SHP77 treated with DMSO at 0.1 percent for 48 hours (cell line): ENCODE results near the gene CD247.

Experiments used
- DNase-seq: peaks from one replicate; lab custom pipeline; 2025; lab: John Stamatoyannopoulos, UW

Gene CD247

DNA sequence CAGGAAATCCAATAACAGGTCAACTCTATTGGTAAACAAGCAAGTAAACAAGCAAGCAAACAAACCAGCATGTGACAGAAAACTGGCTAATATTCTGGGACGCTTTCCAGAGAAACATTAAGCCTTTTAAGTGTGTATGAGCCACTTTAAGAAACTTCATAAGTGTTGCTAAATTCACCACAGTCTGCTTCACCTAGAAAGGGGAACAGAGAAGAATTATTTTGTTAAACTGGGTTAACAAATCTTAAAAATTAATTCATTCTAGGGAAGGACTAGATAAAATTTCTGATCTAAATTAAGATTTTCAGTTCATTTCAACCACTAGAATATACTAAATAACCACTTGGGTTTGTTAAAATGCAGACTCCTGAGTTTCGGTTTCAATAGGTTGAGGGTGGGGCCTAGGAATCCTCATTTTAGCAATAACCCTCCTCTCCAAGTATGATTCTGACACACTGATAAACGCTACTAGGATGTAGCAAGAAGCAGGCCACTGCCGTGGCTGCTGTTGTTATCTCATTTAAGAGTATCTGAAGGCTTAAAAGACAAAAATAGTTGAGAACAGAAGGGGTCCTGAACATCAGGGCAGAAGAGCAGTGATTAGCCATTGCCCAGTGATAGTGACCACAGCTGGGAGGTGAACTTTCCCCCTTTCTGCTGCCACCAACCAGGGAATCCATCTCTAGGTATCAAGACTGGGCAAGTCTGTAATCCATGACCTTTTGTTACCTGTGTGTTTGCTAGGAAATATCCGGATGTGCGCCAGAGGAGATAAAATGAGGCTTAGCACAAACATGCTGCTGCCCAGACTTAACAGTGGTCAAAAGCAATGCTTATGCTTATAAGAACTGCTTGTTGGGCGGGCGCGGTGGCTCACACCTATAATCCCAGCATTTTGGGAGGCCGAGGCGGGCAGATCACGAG is 24.0 kb upstream of the CD247 start:
- DNase-seq = no peak

DNA sequence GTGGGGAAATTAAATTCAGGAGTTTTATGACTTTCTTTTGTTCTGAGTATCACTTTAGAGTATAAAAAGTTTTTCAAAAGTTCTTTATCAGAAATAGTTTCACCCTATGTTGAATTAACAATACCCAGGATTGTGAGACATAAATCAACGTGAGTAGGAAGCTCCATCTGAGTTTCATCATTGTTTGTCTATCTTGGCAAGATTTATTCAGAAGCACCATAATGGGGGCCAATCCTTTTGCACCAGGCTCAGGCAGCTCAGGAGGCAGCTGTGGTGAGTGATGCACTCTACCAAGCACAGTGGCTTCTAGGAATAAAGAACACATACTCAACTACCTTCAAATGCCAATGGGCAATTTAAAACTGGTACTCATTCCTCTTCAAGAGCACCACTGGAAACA is 23.3 kb upstream of the CD247 start:
- no peak for DNase-seq

DNA sequence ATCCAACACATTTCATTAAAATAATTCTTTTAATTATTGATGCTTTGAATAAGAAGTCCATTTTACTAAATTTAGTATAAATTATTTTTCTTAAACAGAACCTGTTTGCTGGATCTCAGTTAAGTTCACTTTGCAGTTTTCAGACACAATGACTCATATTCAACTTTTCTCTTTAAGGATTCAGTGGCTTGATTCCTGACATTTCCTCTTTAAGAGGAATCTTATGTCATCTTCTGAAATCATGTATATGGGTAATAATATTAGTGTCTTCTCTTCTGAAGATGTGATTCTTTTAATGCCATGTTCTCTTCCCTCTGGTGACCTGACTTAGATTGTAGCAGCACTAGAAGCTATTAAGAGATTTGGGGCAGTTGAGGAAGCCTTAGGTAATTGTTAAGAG is 22.7 kb upstream of the CD247 start:
- DNase-seq = no peak

DNA sequence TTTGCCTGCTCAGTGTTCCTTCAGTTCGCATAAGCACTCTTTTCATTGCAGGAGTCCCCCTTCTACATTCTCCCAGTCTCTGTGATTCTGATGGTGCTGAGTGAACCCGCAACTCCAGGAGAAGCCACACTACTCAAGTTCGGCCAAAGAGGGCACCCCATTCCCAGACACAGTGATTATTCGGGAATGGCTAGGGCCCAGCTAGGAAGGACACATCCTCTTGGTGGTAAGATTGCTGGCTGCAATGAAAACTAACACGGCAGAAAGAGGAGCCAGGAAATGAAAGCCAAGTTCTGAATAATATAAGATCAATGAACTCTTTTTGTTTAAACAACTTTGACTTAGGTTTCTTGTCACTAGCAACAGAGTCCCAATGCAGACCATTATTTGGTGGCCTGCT is 20.3 kb upstream of the CD247 start:
- no peak for DNase-seq

DNA sequence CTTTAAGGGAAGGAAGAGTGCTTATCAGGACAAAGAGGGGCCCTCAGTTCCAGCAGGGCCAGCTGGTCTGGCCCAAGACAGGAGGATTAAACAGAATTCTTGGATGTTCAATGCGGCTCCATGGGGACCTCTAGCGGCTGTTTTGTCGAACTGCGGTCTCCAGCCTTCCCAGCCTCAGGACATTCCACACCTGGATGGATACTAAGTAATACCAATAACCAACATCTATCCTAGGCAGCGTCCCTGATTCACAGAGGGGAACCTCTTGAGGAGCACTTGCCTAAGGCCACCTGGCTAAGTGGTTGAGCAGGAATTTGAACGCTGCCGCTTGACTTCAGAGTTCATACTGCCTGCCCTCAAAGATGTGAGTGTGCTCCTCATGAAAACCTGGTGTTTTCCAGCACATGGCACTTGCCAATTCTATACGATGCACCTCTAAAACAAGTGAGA is 15.5 kb upstream of the CD247 start:
- peak; percentile 27 for DNase-seq

DNA sequence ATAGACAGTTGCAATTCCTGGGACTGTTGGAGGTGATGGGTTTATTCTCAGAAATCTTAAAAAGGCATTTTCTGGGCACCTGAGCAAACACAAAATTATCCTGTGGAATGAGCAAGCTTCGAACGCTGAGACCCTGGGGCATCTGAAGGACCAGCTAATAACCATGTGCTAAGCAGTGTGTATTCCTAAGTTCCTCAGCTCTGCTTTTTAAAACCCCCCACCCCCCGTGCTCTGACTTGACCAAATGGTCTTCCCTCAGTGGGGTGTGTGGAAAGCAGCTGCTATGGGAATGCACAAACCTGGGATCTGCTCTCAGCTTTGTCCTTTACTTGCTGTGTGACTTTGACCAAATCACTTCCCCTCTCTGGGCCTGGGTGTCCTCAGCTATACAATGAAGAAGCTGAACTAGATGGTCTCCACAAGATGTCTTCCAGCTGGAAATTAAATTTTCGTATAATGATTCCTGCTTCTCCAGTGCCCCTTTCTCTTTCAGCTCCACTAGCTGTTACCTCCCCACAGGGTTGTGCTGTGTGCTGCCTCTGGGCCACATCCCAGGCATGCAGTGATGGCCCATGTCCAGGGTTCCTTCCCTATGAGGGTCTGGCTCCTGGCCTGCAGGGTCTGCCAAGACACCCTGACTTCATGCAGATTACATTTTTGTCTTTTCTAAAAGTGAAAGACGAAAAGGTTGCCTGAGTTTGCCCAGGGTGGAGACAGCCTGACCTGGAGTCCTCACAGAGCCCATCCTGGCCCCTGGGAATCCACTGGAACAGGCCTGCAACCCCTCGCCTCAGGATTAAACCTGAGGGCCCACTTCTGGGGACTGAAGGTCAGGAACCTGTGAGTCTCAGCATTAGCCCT is 14.9 kb upstream of the CD247 start:
- no peak for DNase-seq

DNA sequence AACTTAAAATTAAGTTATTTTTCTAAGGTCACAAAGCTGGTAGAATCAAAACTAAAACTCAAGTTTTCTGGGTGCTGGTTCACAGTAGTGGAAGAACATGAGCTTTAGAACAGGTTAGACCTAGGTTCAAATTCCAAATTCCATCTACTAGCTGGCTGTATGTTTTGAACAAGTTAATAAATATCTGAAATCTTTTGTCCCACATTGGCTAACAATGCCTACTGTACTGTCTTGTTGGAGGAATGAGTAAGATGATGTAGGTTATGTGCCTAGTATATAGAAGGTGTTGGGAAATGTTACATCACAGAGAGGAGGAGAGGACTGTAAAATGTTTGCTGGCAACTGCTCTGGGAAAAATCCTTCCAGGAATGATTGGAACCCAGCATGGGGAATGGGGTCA is 14.0 kb upstream of the CD247 start:
- DNase-seq = no peak

DNA sequence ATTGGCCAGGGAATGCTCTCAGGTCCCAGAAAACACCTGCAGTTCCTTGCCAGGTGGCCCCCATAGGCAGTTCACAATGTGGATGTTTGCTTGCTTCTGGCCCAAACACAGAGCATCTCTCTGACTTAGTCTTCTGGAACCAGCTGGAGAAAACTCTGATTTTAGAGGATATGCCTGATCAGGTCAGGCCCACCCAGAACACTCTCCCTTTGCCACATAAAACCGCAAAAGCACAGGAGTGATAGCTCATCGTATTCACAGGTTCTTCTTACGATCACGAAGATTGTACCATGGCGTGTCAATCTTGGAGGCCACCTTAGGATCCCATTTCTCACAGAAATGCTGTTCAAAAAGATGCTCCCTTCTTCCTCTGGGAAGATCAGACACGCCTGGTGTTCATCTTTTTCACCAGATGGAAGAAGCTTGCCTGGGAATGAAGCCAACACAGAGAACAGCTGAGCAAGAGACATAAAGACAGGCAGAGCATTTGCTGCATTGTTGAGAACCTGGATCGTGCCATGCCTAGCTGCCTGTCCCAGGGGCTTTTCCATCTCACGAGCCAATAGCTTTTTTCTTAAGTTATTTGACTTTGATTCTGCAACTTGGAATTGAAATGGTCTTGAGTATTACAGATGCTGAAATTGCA is 11.6 kb upstream of the CD247 start:
- peak; percentile 52 for DNase-seq

DNA sequence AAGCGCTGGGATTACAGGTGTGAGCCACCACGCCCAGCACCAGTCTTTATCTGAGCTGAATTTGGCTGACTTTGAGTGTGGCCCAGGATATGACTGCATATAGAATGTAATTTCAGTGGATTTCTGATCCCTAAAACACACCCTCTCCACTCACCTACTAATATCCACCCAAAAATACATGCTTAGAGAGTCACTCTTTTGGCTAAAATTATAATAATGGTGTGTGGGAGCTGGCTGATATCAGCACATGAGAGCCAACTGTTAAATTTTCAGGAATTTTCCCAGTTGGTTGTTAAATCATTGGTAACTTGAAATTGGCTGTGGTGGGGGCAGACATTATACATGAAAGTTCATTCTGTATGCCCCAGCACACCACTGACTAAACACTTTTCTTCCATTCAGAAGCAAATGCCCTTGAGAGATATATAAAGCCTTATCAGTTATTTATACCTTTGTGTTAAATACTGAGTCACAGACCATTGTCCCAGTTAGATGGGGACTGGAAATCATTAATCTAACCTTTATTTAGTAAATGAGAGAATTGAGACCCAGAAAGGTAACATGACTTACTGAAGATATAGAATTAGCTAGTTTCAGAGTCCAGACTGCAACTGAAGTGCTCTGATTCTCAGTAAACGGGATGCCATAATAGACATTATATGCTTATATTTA is 9.9 kb upstream of the CD247 start:
- no peak for DNase-seq

DNA sequence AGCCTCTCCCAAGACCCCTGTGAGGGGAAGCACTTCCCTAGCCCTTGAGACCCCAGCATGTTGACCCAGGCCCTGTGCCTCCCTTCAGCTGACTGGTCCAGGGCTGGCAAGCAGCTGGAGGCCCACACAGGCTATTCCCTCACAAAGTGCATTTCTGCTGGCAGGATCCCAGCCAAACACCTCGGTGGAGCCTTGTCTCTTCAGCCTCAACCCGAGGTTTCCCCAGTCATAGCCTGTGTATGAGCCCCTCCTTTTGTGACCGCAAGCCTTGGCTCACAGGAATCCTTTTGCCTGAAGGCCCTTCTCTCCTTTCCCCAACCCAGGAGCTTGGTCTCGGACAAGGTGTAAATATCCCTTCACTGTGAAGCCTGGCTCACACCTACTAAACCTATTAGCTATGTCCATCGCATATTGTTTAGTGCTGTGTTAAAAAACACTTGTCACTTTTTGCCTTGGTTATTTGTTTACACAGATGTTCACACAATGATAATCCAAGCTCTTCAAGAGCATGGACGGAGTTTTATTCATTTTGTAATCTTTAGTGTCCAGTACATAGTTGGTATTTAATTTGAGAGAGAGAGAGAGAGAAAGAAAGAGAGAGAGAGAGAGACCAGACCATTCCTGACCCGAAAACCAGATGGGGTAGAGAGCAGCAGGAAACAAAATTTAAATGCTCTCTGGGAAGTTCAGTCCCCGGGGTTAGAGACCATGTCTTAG is 8.5 kb upstream of the CD247 start:
- DNase-seq = peak; percentile 62

DNA sequence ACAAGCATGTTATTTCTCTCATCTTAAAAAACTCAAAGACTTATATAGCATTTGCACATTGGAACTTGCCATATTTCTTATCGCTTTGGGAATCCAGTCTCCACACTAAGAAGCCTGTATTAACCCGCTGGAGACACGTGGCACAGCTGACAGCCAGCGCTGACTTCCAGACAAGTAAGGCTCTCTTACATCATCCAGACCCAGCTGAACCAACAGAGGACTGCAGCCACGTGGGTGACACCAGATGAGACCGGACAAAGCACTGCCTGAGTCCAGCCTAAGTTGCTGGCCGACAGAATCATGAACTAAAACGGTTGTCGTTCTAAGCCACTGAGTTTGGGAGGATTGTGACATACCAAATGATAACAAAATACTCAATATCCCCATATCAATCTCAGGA is 6.3 kb upstream of the CD247 start:
- DNase-seq = peak; percentile 83

DNA sequence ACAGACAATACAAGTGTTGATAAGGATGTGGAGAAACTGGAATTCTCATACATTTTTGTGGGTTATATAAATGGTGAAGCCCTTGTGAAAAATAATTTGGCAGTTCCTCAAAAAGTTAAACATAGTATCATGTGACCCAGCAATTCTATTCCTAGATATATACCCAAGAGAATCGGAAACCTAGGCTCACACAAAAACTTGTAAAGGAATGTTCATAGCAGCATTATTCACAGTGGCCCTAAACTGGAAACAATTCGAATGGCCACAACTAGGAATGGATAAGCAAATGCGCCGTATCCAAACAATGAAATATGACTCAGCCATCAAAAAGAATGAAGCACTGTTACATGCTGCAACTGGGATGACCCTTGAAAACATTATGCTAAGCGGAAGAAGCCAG is 3.9 kb upstream of the CD247 start:
- no peak for DNase-seq

DNA sequence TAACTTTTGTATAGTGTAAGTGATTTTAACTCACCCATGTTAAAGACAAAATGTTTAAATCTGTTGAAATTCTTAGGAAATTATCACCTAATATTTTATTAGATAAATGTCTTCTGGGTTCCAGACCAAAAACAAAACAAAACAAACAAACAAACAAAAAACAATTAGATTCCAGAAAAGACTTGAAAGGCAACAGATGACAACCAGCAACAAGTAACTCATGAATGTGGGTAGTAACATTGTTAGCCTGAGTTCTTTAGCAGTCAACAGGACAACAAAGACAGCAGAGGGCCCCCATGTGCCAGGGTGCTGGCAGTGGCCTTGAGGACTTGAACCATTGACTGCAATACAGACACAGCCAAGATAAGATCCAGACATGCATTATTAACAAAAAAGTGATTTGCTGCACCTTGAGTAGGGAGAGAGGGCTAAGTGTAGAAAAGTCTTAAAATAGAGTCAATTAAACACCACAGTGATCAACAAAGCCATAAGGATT is 2.4 kb upstream of the CD247 start:
- no peak for DNase-seq

DNA sequence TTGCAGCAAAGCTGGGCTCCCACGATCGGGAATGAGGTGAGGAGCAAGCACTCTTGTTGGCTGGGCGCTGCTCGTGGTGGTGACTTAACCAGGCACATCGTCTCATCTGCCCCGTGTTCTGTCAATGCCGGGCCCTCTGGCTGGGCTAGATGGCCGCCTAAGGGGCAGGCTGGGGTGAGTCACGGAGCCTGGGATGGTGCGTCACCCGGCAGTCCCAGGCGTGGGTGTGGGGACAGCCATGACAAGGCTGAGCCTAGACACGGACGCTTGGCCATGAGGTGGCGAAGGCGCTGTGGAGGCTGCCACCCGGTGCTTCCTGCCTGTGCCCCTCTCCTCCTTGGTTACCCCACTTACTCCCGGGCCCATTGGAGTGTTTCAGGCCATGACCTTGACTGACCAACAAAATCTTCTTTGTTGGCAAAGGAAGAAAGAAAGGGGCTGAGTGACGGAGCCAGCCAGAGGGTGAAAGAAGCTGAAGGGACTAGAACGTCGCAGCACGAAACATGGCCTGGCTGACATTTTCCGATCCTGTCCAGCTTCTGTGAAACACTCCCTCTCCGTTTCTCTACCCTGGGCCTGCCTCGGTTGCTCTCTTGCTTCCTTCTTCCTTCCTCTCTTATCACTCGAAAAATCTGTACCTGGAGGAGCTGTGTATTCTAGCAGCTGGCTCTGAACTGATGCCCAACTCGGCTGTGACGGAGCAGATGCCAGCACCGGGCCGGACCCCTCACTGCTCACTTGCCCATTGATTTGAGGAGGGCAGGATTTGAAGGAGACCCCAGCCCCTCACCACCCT is 596 bp downstream of the CD247 start:
- no peak for DNase-seq

DNA sequence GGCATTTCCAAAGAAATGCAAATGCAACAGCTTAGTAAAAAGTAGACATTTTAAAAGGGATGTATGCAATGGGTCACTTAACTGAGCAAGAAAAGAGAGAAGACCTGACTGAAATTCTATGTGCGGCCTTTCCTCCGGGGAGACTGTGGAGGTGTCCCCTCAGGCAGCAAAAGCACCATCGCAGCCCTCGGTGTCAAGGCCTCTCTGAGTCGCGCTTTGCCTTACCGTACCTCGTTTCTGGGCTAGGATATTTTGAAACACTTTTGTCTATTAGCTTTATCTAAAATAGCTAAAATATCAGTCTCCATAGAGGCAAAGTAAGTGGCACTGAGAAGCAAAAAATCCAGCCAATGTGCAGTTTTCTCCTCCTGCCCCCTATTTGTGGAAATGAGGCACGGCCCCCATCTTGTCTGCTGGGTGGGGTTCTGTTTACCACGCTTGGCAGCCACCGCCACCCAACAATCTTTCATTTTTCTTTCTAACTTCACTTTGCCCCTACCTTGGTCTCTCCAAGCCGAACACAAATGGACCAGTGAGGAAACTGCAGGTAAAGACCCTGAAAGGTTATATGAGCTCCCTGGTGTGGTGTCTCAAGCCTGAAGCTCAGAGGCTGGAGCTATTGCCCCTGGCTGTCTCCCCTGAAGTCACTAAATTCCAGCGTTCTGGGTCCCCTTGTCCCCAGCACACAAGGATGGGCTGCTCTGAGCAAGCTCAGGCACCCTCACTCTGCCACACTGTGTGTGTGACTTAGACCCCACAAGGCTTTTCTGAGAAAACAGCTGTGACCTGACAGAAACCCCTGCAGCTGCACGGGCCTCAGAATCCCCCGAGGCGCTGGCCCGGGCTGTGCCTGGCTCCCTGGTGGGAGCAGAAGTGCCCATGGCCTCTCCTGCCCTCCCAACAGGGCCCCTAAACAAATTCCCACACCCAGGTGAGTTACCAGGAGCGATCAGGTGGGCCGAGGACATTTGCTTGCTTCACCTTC is 1.6 kb downstream of the CD247 start:
- DNase-seq = no peak

DNA sequence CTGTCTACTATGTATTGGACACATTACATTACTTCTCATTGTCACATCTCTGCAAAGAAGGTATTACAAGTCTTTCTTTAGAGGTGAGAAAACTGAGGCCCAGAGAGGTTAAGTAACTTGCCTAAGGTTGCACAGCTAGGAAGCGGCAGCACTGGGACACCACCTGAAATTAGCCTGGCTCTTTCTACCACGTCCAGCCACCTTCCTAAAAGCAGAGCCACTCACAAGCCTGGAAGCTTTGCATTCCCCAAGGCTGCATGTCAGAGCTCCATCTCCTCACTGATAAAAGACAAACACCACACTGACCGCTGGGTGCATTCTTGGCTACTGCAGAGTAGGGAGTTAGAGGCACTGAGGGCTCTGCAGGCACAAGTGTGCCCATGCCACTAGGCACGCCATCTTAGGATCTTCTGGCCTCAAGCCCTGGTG is 2.4 kb downstream of the CD247 start:
- DNase-seq = no peak

DNA sequence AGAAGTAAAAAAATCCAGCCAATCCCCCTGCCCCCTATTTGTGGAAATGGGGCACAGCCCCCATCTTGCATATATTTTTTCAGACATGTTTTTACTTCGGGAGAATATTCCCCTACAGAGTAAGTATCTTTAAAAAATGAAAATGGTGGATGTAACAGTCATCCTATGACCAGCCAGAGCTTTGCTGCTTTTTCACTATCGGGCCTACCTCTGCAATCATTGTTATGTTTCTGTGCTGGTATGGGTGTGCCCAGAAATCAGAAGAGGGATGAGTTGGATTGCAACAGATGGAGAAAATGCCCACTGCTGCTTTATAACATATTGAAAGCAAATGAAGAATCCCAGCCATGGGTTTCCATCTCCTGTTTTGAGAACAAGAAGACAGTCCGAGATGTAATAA is 2.9 kb downstream of the CD247 start:
- no peak for DNase-seq

DNA sequence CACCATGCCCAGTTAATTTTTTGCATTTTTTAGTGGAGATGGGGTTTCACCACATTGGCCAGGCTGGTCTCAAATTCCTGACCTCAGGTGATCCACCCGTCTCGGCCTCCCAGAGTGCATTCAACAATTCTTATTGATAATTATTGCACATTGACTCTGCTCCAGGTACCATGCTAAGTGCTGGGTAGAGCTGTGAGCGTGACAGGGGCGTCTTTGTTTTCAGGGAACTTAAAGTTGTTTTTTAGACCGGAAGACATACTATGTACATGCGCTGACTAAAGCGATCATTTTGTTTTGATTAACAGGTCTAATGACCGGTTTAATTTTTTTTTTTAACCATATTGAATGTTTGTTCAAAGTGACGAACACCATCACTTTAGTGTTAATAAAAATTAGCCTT is 4.0 kb downstream of the CD247 start:
- no peak for DNase-seq

DNA sequence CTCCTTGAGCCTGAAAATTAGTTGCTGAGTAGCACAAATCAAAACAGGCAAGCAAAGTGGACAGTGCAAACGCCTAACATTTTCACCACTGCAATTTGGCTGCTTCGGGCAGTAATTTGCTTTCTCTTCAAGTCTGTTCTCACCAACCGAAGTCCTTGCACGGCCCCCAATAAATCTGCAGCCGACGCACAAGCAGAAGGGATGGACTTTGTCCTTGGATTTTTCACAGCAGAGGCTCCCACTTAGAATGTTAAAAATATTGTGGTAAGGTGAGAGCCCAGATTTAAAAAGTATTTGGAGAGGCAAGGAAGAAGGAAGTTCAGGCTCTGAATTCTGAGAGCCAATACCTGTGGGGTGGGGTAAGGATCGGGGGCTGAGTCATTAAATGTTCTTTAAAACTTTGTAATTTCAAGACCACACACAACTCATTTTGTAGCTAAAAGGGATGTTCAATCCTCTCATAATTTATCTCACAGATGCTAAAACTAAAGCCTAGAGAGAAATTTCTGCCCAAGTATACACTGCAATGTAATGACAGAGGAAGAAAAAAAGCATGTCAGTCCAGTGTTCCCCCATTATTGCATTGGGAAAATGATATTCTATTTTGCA is 6.2 kb downstream of the CD247 start:
- DNase-seq = no peak
